DMS53 (cell line): ENCODE data around the gene ALLC.
"Not testable (repeated sequence)": the region's sequence is repeated elsewhere in the genome, so short reads cannot be mapped to it uniquely, and the experiment has no call there.

Experiments used
- DNase-seq: peaks from one replicate; lab custom pipeline; 2025; lab: John Stamatoyannopoulos, UW

Gene ALLC

GRCh38 chr2:3626118-3626811 lies 31.7 kb upstream of the ALLC start:
- no peak for DNase-seq

GRCh38 chr2:3626812-3627499 lies 31.0 kb upstream of the ALLC start:
- no peak for DNase-seq

- no peak for DNase-seq
These were observed 30.4 kb upstream of the ALLC start for GRCh38 chr2:3627500-3628100.

DNA sequence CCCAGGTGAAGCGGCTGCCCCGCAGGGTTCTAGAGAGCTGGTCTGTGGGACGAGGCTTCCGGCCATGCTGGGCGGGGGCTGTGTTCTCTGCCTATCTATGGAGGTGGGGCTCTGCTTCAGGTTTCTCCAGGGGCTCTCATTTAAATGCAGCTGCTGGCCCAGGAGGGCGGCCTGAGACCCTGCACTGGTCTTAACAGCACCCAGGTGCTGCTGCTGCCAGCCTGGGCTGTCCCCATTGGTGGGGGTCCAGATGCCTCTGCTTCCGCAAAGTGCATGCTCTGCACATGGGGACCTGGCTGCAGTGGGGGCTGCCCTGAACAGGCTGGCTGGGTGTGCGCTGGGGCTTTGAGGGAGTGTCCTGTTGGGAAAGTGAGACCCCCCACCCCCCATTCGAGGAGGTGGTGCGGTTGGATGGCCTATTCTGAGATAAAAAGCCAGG lies 29.7 kb upstream of the ALLC start:
- DNase-seq: no peak

GRCh38 chr2:3628800-3629199 lies 29.2 kb upstream of the ALLC start:
- peak; percentile 51 for DNase-seq

DNA sequence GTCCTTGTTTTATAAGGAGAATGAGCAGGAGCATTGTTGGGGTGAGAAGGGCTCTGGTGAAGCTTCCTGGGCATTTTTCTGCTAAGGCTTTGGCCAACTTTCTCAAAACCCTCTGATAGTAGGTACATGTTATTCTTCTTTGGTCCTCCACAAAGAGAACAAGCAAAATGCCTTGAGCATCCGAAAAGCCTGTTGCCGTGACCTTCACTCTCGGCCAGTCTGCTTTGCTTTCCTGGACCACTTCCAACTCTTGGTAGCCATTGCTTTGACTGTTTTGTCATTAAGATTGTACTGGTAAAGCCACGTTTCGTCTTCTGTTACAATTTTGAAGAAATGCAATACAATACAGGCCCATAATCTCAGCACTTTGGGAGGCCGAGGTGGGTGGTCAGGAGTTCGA lies 27.4 kb upstream of the ALLC start:
- DNase-seq: no peak

DNA sequence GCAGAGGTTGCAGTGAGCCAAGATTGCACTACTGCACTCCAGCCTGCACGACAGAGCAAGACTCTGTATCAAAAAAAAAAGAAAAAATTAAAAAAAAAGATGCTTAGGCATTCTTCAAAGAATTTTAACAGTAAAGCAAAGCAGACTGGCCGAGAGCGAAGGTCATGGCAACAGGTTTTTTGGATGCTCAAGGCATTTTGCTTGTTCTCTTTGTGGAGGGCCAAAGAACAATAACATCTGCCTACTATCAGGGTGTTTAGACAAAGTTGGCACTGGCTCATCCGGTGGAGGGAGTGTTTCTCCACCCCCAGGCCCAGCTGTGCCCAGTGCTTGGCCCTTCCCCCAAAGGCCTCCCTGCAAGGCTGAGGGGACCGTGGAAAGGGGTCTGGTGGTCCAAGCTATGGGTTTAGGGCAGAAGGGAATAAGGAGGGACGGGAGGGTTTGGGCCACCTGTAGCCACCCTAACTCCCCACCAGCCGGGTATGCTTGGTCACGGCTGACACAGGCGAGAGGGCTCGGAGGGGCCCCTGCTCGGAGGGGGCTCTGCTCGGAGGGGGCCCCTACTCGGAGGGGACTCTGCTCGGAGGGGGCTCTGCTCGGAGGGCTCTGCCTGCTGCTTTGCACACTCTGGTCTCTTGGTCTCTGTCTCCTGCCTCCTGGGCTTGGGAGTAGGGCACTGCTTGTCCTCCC lies 26.7 kb upstream of the ALLC start:
- no peak for DNase-seq

- DNase-seq: no peak
These were observed 25.9 kb upstream of the ALLC start for GRCh38 chr2:3631851-3632659.

GRCh38 chr2:3633089-3633981 lies 24.7 kb upstream of the ALLC start:
- peak; percentile 15 for DNase-seq

DNA sequence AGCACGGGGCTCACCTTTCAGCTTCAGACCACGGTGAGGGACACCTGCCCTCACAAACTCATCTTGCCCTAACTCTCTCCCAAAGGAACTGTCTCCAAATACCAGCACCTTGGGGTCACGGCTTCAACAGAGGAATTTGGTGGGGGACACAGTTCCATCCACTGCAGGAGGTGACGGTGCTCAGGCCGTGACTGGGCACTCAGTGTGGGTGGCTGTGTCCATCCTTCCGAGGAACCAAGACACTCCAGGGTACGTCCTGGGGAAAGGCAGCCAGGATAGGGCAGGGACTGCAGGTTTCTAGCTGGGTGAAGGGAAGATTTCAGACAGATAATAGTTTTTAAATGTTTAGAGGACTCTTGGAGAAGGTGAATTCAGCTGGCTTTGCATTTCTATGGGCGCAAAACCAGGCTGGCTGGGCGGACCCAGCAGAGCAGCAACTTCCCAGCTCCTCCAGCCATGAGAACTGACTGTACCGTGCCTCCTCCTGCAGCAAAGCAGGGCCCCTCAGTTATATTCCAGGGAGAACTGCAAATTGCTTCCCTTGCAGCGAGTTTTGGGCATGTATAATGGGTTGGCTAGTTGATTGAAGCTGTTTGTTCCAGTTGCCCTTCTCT lies 23.9 kb upstream of the ALLC start:
- no peak for DNase-seq

- DNase-seq: no peak
These were observed 23.3 kb upstream of the ALLC start for GRCh38 chr2:3634596-3635121.

DNA sequence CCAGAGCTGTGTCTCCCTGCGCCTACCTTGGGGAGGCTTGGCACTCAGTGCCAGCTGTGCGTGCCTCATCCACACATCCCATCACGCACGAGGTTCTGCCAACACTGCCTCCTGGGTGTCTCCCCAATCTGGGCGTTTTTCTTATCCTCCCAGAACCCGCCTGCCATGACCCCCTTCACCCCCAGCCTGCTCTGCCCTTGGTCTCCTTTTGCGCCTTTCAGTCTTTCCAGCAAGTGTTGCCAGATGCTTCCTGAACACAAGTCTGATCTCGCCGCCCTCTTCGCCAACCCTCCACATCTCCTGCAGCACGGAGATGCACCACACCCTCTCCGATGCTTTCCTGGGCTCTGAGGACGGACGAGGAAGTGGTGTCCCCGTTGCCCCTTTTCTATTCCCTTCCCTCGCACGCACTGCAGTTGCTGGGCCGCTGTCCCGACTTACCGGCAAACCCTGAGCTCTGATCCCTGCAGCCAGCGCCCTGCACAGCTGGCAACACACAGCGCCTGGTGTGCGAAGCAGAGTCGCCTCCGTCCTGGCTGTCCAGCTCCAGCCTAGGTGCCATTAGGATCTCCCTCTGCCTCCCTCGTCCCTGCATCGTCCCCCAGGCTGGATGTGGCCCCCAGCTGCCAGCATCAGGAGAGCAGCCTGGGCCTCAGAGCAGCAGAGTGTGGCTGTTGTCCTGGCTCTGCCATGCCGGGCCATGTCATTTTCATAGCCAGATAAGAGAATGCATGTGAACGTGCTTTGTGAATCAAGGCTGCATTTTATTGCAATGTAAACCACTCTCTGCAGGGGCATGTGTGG lies 22.6 kb upstream of the ALLC start:
- no peak for DNase-seq

DNA sequence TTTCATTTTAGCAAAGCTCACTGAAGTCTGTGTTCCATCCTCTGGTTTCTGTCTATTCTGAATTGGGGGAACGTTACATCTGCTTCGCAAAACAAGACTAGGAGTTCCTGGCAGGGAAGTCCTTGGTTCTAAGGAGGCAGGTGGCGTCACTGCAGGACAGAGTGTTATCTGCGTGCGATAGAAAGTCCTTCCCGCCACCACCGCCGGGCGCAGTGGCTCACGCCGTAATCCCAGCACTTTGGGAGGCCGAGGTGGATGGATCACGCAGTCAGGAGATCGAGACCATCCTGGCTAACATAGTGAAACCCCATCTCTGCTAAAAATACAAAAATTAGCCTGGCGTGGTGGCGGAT lies 22.0 kb upstream of the ALLC start:
- DNase-seq: not testable (repeated sequence)

- DNase-seq: no peak
These were observed 21.3 kb upstream of the ALLC start for GRCh38 chr2:3636586-3637310.

GRCh38 chr2:3637311-3637675 lies 20.7 kb upstream of the ALLC start:
- DNase-seq: no peak

- DNase-seq: no peak
These were observed 20.1 kb upstream of the ALLC start for GRCh38 chr2:3637692-3638455.

- no peak for DNase-seq
These were observed 19.6 kb upstream of the ALLC start for GRCh38 chr2:3638456-3638810.

GRCh38 chr2:3639015-3639630 lies 18.9 kb upstream of the ALLC start:
- peak; percentile 63 for DNase-seq
